Stomach (tissue), 19 donors: Measurements from ENCODE around the gene LRRC4C. TPM values are rescaled to one million over a fixed set of nuclear protein-coding genes. Genes with fewer than 3 reads are reported as not detected.

Source experiments
- DNase-seq, 2 donors: peaks; one replicate each; pipeline versions ENCODE4 v3.0.0 to v3.0.0-alpha.2; 2013 to 2019
- H3K27ac ChIP-seq, 5 donors: fragments of 200-600 bp in 4 of 5; sonication (generic) in 4 of 5; one replicate each; pipeline ENCODE4 v1.5.1; 2013 to 2019; ENCODE audit warnings: mild to moderate bottlenecking in 1 of 5, moderate library complexity in 1 of 5
- H3K27me3 ChIP-seq, 3 donors: fragments of 200-600 bp; sonication (generic); one replicate each; pipeline ENCODE4 v1.5.1; 2017 to 2019; ENCODE audit warnings: mixed run types in 1 of 3
- H3K36me3 ChIP-seq, 4 donors: fragments of 200-600 bp; sonication (generic); 1 replicate in 3 of 4; 2 replicates in 1 of 4; pipeline ENCODE4 v1.5.1; 2016 to 2019
- H3K4me1 ChIP-seq, 4 donors: fragments of 200-600 bp; sonication (generic); one replicate each; pipeline ENCODE4 v1.5.1; 2016 to 2019
- H3K4me3 ChIP-seq, 4 donors: fragments of 200-600 bp; sonication (generic) in 3 of 4; one replicate each; pipeline ENCODE4 v1.5.1; 2016 to 2019; ENCODE audit warnings: mild to moderate bottlenecking in 1 of 4
- H3K9me3 ChIP-seq, 4 donors: fragments of 200-600 bp; sonication (generic); one replicate each; pipeline ENCODE4 v1.5.1; 2016 to 2019
- EP300 ChIP-seq: sonication (generic); formaldehyde crosslinking; IDR thresholded peaks from one replicate; pipeline ENCODE4 v1.6.1; 2017; ENCODE audit warnings: antibody characterized with exemption
- POLR2A ChIP-seq, 4 donors: fragments of 450-650 bp; IDR thresholded peaks; one replicate each; pipeline ENCODE4 v1.6.1; 2016; ENCODE audit warnings: antibody characterized with exemption in 4 of 4, control low read depth in 2 of 4, mild to moderate bottlenecking in 1 of 4, moderate library complexity in 1 of 4
- POLR2AphosphoS5 ChIP-seq, 3 donors: sonication (generic); formaldehyde crosslinking; IDR thresholded peaks; one replicate each; pipeline ENCODE4 v1.6.1; 2016; ENCODE audit warnings: antibody characterized with exemption in 3 of 3
- WGBS, 5 donors: extraction: QIAGEN DNeasy Blood & Tissue Kit in 3 of 5; methylation state at CpG; one replicate each; pipeline versions ENCODE4 v1.1.5 to v1.1.7; 2013 to 2018; 5-methylcytosine and 5-hydroxymethylcytosine counted together
- intact Hi-C: fragments of 100-400 bp; cut with DNase I; formaldehyde crosslinking; loops from one replicate; pipeline ENCODE4 v1.15.1; 2023; ENCODE audit warnings: low total_unique reads
- long read RNA-seq, 10 donors: transcript quantifications; one replicate each; lab custom pipeline, GENCODE V29; 2026
- polyA plus RNA-seq, 3 donors: library from polyadenylated mRNA; stranded (reverse); fragments of 200-250 nt; gene quantifications; one replicate each; pipeline ENCODE4 v1.2.3, GENCODE V29; 2013
- total RNA-seq, 5 donors: library from RNA; depleted of rRNA; stranded (reverse); fragments of >200 nt; gene quantifications; one replicate each; pipeline versions ENCODE4 v1.1.0 to v1.2.3, GENCODE V29; 2014 to 2016
- TF ChIP-seq, protein P1 (sequence below), 7 experiments: fragments of 450-650 bp in 4 of 7; fragments of 200-600 bp in 3 of 7; sonication (generic) in 3 of 7; IDR thresholded peaks; one replicate each; pipeline ENCODE4 v1.5.1; 2016 to 2019; ENCODE audit warnings: antibody characterized with exemption in 7 of 7, control low read depth in 2 of 7, mild to moderate bottlenecking in 1 of 7
- donor health status: healthy with polysubstance abuse.
- donor health status: Bipolar disorder and iron deficiency.
- donor health status: healthy.

The LRRC4C gene
- 1 to 10 TPM in 1 of 5 donors, under 1 TPM in 1, not detected in 3; 0.58 to 3.3 TPM for total RNA-seq
- polyA plus RNA-seq, result under 1 TPM in 2 of 3 donors, not detected in 1; 0.31 to 0.33 TPM
- long read RNA-seq, donor 1, result 0 reads
- long read RNA-seq, donor 2, full-length matches to known transcripts, result 2 of 2 reads
- long read RNA-seq, donor 2, partial matches to known transcripts, result 0 of 2 reads
- long read RNA-seq, donor 2, other reads (novel, unspliced or antisense), result 0 of 2 reads
- long read RNA-seq, donor 3, result 0 reads
- long read RNA-seq, donor 4, result 0 reads
- long read RNA-seq, donor 5, full-length matches to known transcripts, result 1 of 1 reads
- long read RNA-seq, donor 5, partial matches to known transcripts, result 0 of 1 reads
- long read RNA-seq, donor 5, other reads (novel, unspliced or antisense), result 0 of 1 reads
- long read RNA-seq, donor 6, result 0 reads
- long read RNA-seq, donor 7, result 0 reads
- long read RNA-seq, donor 8, result 0 reads
- long read RNA-seq, donor 9, result 0 reads
- long read RNA-seq, donor 10, result 0 reads

GRCh38 chr11:41459465-41460401 is at the start of gene LRRC4C:
Gene LRRC4C, minus strand, starts transcription at chr11:41459652.
- H3K27me3 ChIP-seq, result peaks cover 0 to 33% (median 12%) of the 10 kb centered on the region in 3 donors
- intact Hi-C loops, result no loop called here
- no peak within 1 kb of the TSS for H3K4me3 ChIP-seq
- H3K27ac ChIP-seq, result no peak within 1 kb of the TSS
- H3K4me1 ChIP-seq, result peaks cover 0 to 8% (median 2%) of the 10 kb centered on the region in 4 donors
- H3K36me3 ChIP-seq, result no peaks in the 10 kb centered on the region
- peaks cover 0 to 5% (median 0%) of the 10 kb centered on the region in 4 donors for H3K9me3 ChIP-seq
- WGBS, 5 donors, result 7 to 14% (median 9%) methylated on average over 21 to 22 of the region's 22 CpGs
- TF ChIP-seq EP300 (no peak), POLR2AphosphoS5 (IDR thresholded peaks at IDR 0.05) (no peak), POLR2A (IDR thresholded peaks at IDR 0.05) (no peak)
- TF ChIP-seq, protein P1, sequence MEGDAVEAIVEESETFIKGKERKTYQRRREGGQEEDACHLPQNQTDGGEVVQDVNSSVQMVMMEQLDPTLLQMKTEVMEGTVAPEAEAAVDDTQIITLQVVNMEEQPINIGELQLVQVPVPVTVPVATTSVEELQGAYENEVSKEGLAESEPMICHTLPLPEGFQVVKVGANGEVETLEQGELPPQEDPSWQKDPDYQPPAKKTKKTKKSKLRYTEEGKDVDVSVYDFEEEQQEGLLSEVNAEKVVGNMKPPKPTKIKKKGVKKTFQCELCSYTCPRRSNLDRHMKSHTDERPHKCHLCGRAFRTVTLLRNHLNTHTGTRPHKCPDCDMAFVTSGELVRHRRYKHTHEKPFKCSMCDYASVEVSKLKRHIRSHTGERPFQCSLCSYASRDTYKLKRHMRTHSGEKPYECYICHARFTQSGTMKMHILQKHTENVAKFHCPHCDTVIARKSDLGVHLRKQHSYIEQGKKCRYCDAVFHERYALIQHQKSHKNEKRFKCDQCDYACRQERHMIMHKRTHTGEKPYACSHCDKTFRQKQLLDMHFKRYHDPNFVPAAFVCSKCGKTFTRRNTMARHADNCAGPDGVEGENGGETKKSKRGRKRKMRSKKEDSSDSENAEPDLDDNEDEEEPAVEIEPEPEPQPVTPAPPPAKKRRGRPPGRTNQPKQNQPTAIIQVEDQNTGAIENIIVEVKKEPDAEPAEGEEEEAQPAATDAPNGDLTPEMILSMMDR (IDR thresholded peaks at IDR 0.05), result no peak
- DNase-seq, result peak in 1 of 2 donors; percentile 15

DNA sequence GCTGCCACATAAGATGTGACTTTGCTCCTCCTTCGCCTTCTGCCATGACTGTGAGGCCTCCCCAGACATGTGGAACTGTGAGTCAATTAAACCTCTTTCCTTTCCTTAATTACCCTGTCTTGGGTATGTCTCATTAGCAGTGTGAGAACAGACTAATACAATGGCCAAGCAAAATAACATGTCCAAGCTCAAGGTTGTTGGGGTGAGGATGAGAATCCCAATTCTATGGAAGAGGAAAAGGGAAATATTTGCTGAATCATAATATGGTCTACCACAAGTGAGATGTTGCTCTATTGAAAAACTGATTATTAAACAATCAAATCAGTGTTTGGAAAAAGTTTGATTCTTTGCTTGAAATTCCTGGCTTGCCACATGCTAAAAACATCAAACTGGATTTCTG is 48.7 kb upstream of the LRRC4C start:
- no peaks in the 10 kb centered on the region for H3K27me3 ChIP-seq

GRCh38 chr11:41499429-41499828 is 40.0 kb upstream of the LRRC4C start:
- no peaks in the 10 kb centered on the region for H3K9me3 ChIP-seq
- 17 to 28% (median 19%) methylated on average over 3 of the region's 3 CpGs for WGBS, 5 donors
- TF ChIP-seq EP300 (no peak), POLR2A (IDR thresholded peaks at IDR 0.05) (no peak), POLR2AphosphoS5 (IDR thresholded peaks at IDR 0.05) (no peak)
- TF ChIP-seq, protein P1 (IDR thresholded peaks at IDR 0.05), result no peak
- no peak overlapping the region for H3K4me3 ChIP-seq
- intact Hi-C loops, result no loop called here
- no peak overlapping the region for H3K27ac ChIP-seq
- no peaks in the 10 kb centered on the region for H3K36me3 ChIP-seq
- H3K27me3 ChIP-seq, result no peaks in the 10 kb centered on the region
- no peak for DNase-seq
- H3K4me1 ChIP-seq, result no peaks in the 10 kb centered on the region

More for the DNA sequence above, 48.7 kb upstream of the LRRC4C start:
- intact Hi-C loops, result no loop called here
- Histone ChIP-seq H3K4me3 (no peak overlapping the region), H3K9me3 (no peaks in the 10 kb centered on the region), H3K36me3 (no peaks in the 10 kb centered on the region), H3K4me1 (no peaks in the 10 kb centered on the region), H3K27ac (no peak overlapping the region)
- TF ChIP-seq, protein P1 (IDR thresholded peaks at IDR 0.05), result no peak
- TF ChIP-seq EP300 (no peak), POLR2A (IDR thresholded peaks at IDR 0.05) (no peak), POLR2AphosphoS5 (IDR thresholded peaks at IDR 0.05) (no peak)
- whole genome bisulfite sequencing, 5 donors, result 78 to 86% (median 79%) methylated on average over 1 of the region's 1 CpG
- no peak for DNase-seq

DNA sequence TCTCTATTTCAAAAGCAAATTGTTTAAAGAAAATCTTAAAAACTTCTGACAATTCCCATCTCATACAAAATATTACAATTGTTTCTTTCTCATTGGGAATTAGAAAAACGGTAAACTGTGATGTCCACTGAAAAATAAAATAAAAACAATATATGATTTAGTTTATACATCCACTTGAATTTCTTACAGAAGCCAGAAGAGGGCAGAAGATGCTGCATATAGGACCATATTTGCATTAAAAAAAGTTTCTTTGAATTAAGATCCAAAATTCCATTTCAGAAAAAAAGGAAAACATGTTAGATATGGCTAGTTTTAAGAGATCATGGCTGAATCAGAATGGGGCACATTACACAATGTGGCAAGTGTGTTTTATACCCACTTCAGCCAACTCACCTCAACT is 39.3 kb upstream of the LRRC4C start:
- H3K27ac ChIP-seq, result no peak overlapping the region
- 0 to 10% (median 4%) methylated on average over 1 of the region's 1 CpG for WGBS, 5 donors
- intact Hi-C loops, result no loop called here

More for the DNA sequence above, 39.3 kb upstream of the LRRC4C start:
- peak in 1 of 2 donors; percentile 20 for DNase-seq
- no peaks in the 10 kb centered on the region for H3K4me1 ChIP-seq
- no peak overlapping the region for H3K4me3 ChIP-seq
- no peaks in the 10 kb centered on the region for H3K36me3 ChIP-seq
- no peaks in the 10 kb centered on the region for H3K9me3 ChIP-seq
- H3K27me3 ChIP-seq, result no peaks in the 10 kb centered on the region
- TF ChIP-seq EP300, result no peak
- no peak for TF ChIP-seq POLR2A (IDR thresholded peaks at IDR 0.05)
- no peak for TF ChIP-seq POLR2AphosphoS5 (IDR thresholded peaks at IDR 0.05)
- TF ChIP-seq, protein P1 (IDR thresholded peaks at IDR 0.05), result peak in 1 of 7 experiments; percentile 12
